OCI-LY1 (cell line): Measurements from ENCODE around the gene SLCO6A1.

Experiments
- EZH2 ChIP-seq: fragments of 200-600 bp; sonication (generic), shearing (Covaris generic); IDR thresholded peaks from 2 replicates; pipeline ENCODE4 v1.8.0; 2017; ENCODE audit warnings: borderline replicate concordance, mixed run types, mild to moderate bottlenecking, antibody characterized with exemption, low read length, moderate library complexity, mixed read lengths
- TF ChIP-seq, protein P1 (sequence below): fragments of 200-600 bp; sonication (generic), shearing (Covaris generic); IDR thresholded peaks from 2 replicates; pipeline ENCODE4 v1.5.1; 2017; ENCODE audit warnings: mild to moderate bottlenecking, antibody characterized with exemption, low read length, moderate library complexity, mixed read lengths

DNA sequence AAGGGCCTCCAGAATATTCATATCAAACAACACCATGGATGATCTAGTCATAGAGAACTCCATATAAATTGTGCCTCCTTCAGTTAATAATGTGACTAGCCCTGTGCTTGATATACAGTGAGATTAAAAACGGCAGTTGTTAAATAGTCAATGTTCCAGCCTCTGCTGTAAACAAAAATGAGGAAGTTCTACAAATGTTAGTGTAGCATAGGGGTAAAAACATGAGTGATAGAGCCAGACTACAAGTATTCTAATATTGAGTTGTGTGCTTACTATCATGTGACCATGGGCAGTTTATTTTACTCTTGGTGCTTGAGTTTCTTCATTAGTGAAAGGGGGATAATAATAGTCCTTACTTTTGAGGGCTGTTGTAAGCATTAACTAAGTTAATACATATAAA, 43.3 kb upstream of the SLCO6A1 start:
- TF ChIP-seq, protein P1, sequence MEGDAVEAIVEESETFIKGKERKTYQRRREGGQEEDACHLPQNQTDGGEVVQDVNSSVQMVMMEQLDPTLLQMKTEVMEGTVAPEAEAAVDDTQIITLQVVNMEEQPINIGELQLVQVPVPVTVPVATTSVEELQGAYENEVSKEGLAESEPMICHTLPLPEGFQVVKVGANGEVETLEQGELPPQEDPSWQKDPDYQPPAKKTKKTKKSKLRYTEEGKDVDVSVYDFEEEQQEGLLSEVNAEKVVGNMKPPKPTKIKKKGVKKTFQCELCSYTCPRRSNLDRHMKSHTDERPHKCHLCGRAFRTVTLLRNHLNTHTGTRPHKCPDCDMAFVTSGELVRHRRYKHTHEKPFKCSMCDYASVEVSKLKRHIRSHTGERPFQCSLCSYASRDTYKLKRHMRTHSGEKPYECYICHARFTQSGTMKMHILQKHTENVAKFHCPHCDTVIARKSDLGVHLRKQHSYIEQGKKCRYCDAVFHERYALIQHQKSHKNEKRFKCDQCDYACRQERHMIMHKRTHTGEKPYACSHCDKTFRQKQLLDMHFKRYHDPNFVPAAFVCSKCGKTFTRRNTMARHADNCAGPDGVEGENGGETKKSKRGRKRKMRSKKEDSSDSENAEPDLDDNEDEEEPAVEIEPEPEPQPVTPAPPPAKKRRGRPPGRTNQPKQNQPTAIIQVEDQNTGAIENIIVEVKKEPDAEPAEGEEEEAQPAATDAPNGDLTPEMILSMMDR = no peak
- no peak for TF ChIP-seq EZH2
